ENCODE measurements around the gene MRPS11.

GRCh38 chr15:88493844-88494243 lies 26.3 kb downstream of the MRPS11 start:
- no peak for TF ChIP-seq EZH2 (IDR thresholded peaks at IDR 0.05; ENCODE audit: borderline replicate concordance, low read depth, low read length)
- no peak for TF ChIP-seq CTCF (IDR thresholded peaks at IDR 0.05 in 2 of 3, conservative IDR thresholded peaks at IDR 0.05 in 1 of 3; ENCODE audit: insufficient read depth in 2 of 3, low read depth in 1 of 3, low read length in 3 of 3)
- no peak for TF ChIP-seq TBP (optimal IDR thresholded peaks at IDR 0.05; ENCODE audit: low read depth, low read length)
- TF ChIP-seq BDP1 (IDR thresholded peaks at IDR 0.05; ENCODE audit: insufficient read depth, insufficient read length), result no peak
- TF ChIP-seq SETDB1 (IDR thresholded peaks at IDR 0.05; ENCODE audit: low read length), result no peak
- no peak for TF ChIP-seq BRCA1 (IDR thresholded peaks at IDR 0.05)
- no peak for TF ChIP-seq BRCA1 (CRISPR knock-in tag; IDR thresholded peaks at IDR 0.05)
- TF ChIP-seq ZNF780A (CRISPR knock-in tag; IDR thresholded peaks at IDR 0.05), result no peak
- no peak for TF ChIP-seq MAFK (IDR thresholded peaks at IDR 0.05; ENCODE audit: low read length)
- no peak for TF ChIP-seq USF1 (CRISPR knock-in tag; IDR thresholded peaks at IDR 0.05)

Data from K562 (cell line).